Psoas muscle (tissue), 8 donors: ENCODE measurements around the gene SNAP25. TPM values are rescaled to one million over a fixed set of nuclear protein-coding genes. Genes with fewer than 3 reads are reported as not detected.

ENCODE experiments used
- ATAC-seq, 4 donors: fragments of 200-7000 bp; cut with Tn5 transposase; one replicate each; pipeline ENCODE4 v1.9.1; 2020; ENCODE audit warnings: moderate library complexity in 3 of 4, mild to moderate bottlenecking in 2 of 4
- DNase-seq, 2 donors: peaks; one replicate each; pipeline ENCODE4 v3.0.0-alpha.2; 2020
- H3K27ac ChIP-seq: fragments of 200-600 bp; one replicate; pipeline ENCODE4 v1.8.0; 2022
- H3K27me3 ChIP-seq, 3 donors: fragments of 200-600 bp in 1 of 3; one replicate each; pipeline versions ENCODE4 v1.6.1 to v1.8.0; 2013 to 2022; ENCODE audit warnings: low read length in 2 of 3, mild to moderate bottlenecking in 2 of 3, moderate library complexity in 1 of 3; ENCODE audit not compliant: insufficient read depth in 3 of 3
- H3K36me3 ChIP-seq, 2 donors: fragments of 200-600 bp in 1 of 2; one replicate each; pipeline versions ENCODE4 v1.6.1 to v1.8.0; 2013 to 2022; ENCODE audit warnings: low read depth in 1 of 2, mild to moderate bottlenecking in 1 of 2, moderate library complexity in 1 of 2; ENCODE audit not compliant: insufficient read depth in 1 of 2
- H3K4me1 ChIP-seq: fragments of 200-600 bp; one replicate; pipeline ENCODE4 v1.8.0; 2022
- H3K4me3 ChIP-seq: fragments of 200-600 bp; one replicate; pipeline ENCODE4 v1.8.0; 2022; ENCODE audit warnings: mild to moderate bottlenecking
- H3K9me3 ChIP-seq: fragments of 200-600 bp; one replicate; pipeline ENCODE4 v1.8.0; 2022
- WGBS, 3 donors: extraction: QIAGEN DNeasy Blood & Tissue Kit; methylation state at CpG; one replicate each; pipeline versions ENCODE4 v1.1.6 to v1.1.7; 2013; 5-methylcytosine and 5-hydroxymethylcytosine counted together
- intact Hi-C, 2 donors: fragments of 100-400 bp; cut with DNase I; formaldehyde crosslinking; loops; one replicate each; pipeline versions ENCODE4 v1.11.0 to v1.14.2; 2022
- long read RNA-seq, 2 donors: library from polyadenylated mRNA; unstranded; transcript quantifications; one replicate each; pipeline ENCODE4 v2.0.0, GENCODE V29; 2021
- polyA plus RNA-seq, 3 donors: library from polyadenylated mRNA; stranded (reverse); fragments of 200-250 nt; gene quantifications; one replicate each; pipeline ENCODE4 v1.2.3, GENCODE V29; 2013
- total RNA-seq, 4 donors: library from RNA; stranded (reverse); fragmentation: NEBNext Ultra II Directional in 2 of 4; extraction: Animal tissue kit (Norgen Biotek cat#: 25700) in 2 of 4; gene quantifications; one replicate each; pipeline versions ENCODE4 v1.2.1 to v1.2.4, GENCODE V29; 2021 to 2023
- TF ChIP-seq, protein P1 (sequence below): fragments of 200-600 bp; IDR thresholded peaks from one replicate; pipeline ENCODE4 v1.8.0; 2022; ENCODE audit warnings: antibody characterized with exemption
- donor health status: healthy with polysubstance abuse.
- donor health status: DM: no; HTN: no; CAD: no; lungs with moderate emphysema.
- donor health status: Bipolar disorder and iron deficiency.
- donor health status: healthy.
- donor health status: DM: yes; HTN: yes; CAD: no.
- donor health status: DM: no; HTN: no; CAD: no.
- donor health status: DM: no; HTN: no; CAD: no.
- donor health status: DM: yes; HTN: yes; CAD: no.

The SNAP25 gene
- total RNA-seq (not detected), polyA plus RNA-seq (under 1 TPM in 2 of 3 donors, not detected in 1; 0.07 to 0.75 TPM)
- long read RNA-seq, donor 1, result 0 reads
- long read RNA-seq, donor 2, result 0 reads

DNA sequence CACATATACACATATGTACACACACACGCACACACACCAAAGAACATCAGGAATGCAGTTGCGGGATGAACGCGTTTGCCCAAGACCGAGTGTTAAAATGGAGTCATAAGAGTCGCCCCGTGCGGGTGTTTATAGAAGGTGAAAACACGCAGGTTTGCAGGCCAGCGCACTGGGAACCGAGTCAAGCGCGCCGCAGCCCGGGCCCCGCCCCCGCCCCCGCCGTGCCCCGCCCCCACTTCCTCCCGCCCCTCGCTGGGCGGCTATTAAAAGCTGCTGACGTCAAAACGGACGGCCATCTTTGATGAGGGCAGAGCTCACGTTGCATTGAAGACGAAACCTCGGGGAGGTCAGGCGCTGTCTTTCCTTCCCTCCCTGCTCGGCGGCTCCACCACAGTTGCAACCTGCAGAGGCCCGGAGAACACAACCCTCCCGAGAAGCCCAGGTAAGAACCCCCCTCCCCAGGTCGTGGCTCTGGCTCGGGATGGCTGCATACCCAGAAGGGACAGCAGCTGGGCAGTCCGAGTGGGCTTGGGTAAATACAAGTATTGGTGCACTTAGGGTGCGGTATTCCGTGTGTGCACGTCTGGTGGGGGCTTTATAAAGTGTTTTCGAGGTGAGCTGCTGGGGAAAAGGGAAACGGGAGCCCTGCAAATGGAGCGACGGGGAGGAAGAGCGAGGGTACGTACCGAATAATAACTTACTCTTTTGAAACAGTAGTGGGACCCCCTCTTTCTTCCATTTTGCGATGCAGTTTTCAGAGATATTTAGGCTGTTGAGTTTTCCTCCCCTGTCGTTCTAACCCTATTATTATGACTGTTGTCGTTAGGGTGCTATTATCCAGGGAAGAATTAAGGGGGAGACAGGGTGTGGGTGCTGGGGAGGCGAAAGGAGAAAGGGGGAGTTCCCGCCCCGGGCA lies at the start of gene SNAP25:
Gene SNAP25 (plus strand): TSS at position 295 of the 916 bp plus-strand sequence. CDS start 56,662 bp downstream, outside the sequence.
- peak in 3 of 4 donors; percentile 34 to 55 (median 52) for ATAC-seq
- Histone ChIP-seq H3K9me3 (no peaks in the 10 kb centered on the region), H3K4me1 (no peaks in the 10 kb centered on the region), H3K27me3 (peaks cover under 1 to 57% (median 9%) of the 10 kb centered on the region in 3 donors), H3K36me3 (no peaks in the 10 kb centered on the region), H3K27ac (no peak within 1 kb of the TSS), H3K4me3 (peak within 1 kb of the TSS; percentile 32)
- intact Hi-C loops, result no loop called here
- TF ChIP-seq, protein P1, sequence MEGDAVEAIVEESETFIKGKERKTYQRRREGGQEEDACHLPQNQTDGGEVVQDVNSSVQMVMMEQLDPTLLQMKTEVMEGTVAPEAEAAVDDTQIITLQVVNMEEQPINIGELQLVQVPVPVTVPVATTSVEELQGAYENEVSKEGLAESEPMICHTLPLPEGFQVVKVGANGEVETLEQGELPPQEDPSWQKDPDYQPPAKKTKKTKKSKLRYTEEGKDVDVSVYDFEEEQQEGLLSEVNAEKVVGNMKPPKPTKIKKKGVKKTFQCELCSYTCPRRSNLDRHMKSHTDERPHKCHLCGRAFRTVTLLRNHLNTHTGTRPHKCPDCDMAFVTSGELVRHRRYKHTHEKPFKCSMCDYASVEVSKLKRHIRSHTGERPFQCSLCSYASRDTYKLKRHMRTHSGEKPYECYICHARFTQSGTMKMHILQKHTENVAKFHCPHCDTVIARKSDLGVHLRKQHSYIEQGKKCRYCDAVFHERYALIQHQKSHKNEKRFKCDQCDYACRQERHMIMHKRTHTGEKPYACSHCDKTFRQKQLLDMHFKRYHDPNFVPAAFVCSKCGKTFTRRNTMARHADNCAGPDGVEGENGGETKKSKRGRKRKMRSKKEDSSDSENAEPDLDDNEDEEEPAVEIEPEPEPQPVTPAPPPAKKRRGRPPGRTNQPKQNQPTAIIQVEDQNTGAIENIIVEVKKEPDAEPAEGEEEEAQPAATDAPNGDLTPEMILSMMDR, result no peak
- WGBS, 3 donors, result 1 to 2% (median 1%) methylated on average over 40 to 53 of the region's 53 CpGs
- DNase-seq, result no peak

GRCh38 chr20:10169752-10170151 lies 48.9 kb upstream of the SNAP25 start:
- intact Hi-C loops, result no loop called here
- no peak overlapping the region for H3K27ac ChIP-seq
- peaks cover 0 to 15% (median 8%) of the 10 kb centered on the region in 3 donors for H3K27me3 ChIP-seq
- H3K9me3 ChIP-seq, result no peaks in the 10 kb centered on the region
- no peak overlapping the region for H3K4me3 ChIP-seq
- no peaks in the 10 kb centered on the region for H3K4me1 ChIP-seq
- TF ChIP-seq, protein P1, result no peak
- ATAC-seq, result no peak
- no peaks in the 10 kb centered on the region for H3K36me3 ChIP-seq
- no peak for DNase-seq

- H3K4me1 ChIP-seq, result no peaks in the 10 kb centered on the region
- 71 to 93% (median 87%) methylated on average over 2 of the region's 2 CpGs for WGBS, 3 donors
- DNase-seq (no peak), ATAC-seq (no peak)
- no peaks in the 10 kb centered on the region for H3K36me3 ChIP-seq
- peaks cover 0 to 15% (median 8%) of the 10 kb centered on the region in 3 donors for H3K27me3 ChIP-seq
- TF ChIP-seq, protein P1, result no peak
- no peak overlapping the region for H3K4me3 ChIP-seq
- intact Hi-C loops, result no loop called here
- H3K27ac ChIP-seq, result no peak overlapping the region
- H3K9me3 ChIP-seq, result no peaks in the 10 kb centered on the region
Measured at GRCh38 chr20:10170261-10170660, 48.4 kb upstream of the SNAP25 start.

DNA sequence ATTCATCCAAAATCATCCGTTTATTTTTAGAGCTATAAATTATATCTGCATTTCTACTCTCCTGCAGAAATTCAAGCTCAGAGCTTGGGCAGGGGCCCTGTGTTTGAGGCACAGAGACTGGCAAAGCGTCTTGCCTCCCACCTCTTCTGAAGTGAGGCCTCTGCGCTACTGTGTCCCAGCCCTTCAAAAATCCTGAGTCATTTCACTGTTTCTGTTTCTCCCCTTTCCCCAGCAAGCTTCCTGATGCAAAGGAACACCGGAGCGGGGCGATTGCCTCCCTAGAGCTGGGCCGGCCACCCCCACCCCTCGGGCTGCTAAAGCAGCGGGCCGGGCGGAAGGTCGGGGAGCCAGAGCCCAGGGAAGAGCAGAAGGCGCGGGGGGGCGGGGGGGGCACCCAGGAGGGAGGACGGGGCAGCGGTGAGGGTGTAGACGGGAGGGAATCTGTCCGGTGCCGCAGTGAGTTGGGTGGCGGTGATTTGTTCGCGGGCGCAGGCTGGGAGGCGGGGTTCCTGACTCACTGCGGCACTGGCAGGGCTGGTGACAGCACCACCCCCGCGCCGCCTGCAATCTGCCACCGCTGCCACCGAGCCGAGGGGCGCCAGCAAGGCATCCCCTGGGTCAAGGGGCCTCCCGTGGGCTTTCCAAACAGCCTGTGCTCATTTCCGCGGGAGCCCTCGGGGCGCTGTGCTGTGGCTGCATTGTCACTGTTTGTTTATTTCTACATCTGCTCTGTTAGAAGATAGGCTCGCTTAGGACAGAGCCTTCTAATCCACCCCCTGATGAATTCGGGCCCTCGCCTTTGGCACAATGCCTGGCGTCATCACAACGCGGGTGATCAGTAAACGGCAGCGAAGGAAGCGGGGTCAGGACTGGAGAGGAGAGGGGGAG lies 46.5 kb upstream of the SNAP25 start:
- 2 to 3% (median 2%) methylated on average over 41 to 47 of the region's 47 CpGs for WGBS, 3 donors
- no peak for ATAC-seq

More for the DNA sequence above, 46.5 kb upstream of the SNAP25 start:
- Histone ChIP-seq H3K9me3 (no peaks in the 10 kb centered on the region), H3K27me3 (peaks cover 0 to 15% (median 8%) of the 10 kb centered on the region in 3 donors), H3K4me3 (peak overlapping the region; percentile 52), H3K36me3 (no peaks in the 10 kb centered on the region), H3K27ac (no peak overlapping the region), H3K4me1 (no peaks in the 10 kb centered on the region)
- intact Hi-C loops, result no loop called here
- TF ChIP-seq, protein P1, result no peak
- DNase-seq, result peak; percentile 40 to 44
